CD4-positive, CD25-positive, alpha-beta regulatory T cell (primary cell): ENCODE measurements around the gene DET1. TPM values are rescaled to one million over a fixed set of nuclear protein-coding genes. Genes with fewer than 3 reads are reported as not detected.
"Not testable (repeated sequence)": the region's sequence is repeated elsewhere in the genome, so short reads cannot be mapped to it uniquely, and the experiment has no call there.

Experiments used
- ATAC-seq, 2 donors: fragments of 150-1000 bp; cut with Tn5 transposase; one replicate each; pipeline ENCODE4 v1.10.0; 2021; ENCODE audit warnings: low read depth in 2 of 2, moderate number of reproducible peaks in 2 of 2, moderate library complexity in 1 of 2
- DNase-seq, 3 donors: peaks; one replicate each; pipeline versions ENCODE4 v3.0.0 to v3.0.0-alpha.2; 2012 to 2022; ENCODE audit warnings: mixed read lengths in 1 of 3
- H3K27ac ChIP-seq: one replicate; pipeline ENCODE4 v1.7.0; 2013; ENCODE audit warnings: mild to moderate bottlenecking, low read length; ENCODE audit not compliant: insufficient read depth, poor library complexity, severe bottlenecking
- H3K27me3 ChIP-seq: one replicate; pipeline ENCODE4 v1.7.0; 2013; ENCODE audit warnings: low read length; ENCODE audit not compliant: control insufficient read depth, insufficient read depth
- H3K36me3 ChIP-seq: one replicate; pipeline ENCODE4 v1.7.0; 2013; ENCODE audit warnings: mild to moderate bottlenecking, low read length, moderate library complexity; ENCODE audit not compliant: control insufficient read depth, insufficient read depth
- H3K4me1 ChIP-seq: 2 replicates; pipeline ENCODE4 v1.7.0; 2013; ENCODE audit warnings: mild to moderate bottlenecking, low read length; ENCODE audit not compliant: insufficient read depth, control insufficient read depth, poor library complexity, severe bottlenecking
- H3K4me3 ChIP-seq: one replicate; pipeline ENCODE4 v1.7.0; 2013; ENCODE audit warnings: low read depth, mild to moderate bottlenecking, low read length, moderate library complexity
- H3K9me3 ChIP-seq, 2 experiments: 1 replicate in 1 of 2; 2 replicates in 1 of 2; pipeline ENCODE4 v1.7.0; 2013; ENCODE audit warnings: low read length in 2 of 2, mild to moderate bottlenecking in 1 of 2, moderate library complexity in 1 of 2; ENCODE audit not compliant: control insufficient read depth in 2 of 2
- H3K27ac Mint-ChIP-seq, 3 donors: one replicate each; pipeline ENCODE4 v1.8.0; 2020 to 2022; ENCODE audit warnings: mild to moderate bottlenecking in 3 of 3, mixed read lengths in 3 of 3, moderate library complexity in 2 of 3
- H3K27me3 Mint-ChIP-seq: one replicate; pipeline ENCODE4 v1.8.0; 2022; ENCODE audit warnings: mild to moderate bottlenecking, mixed read lengths
- H3K36me3 Mint-ChIP-seq: one replicate; pipeline ENCODE4 v1.8.0; 2020; ENCODE audit warnings: mixed read lengths
- H3K4me1 Mint-ChIP-seq, 4 donors: one replicate each; pipeline ENCODE4 v1.8.0; 2020 to 2022; ENCODE audit warnings: mixed read lengths in 4 of 4, mild to moderate bottlenecking in 1 of 4
- H3K4me3 Mint-ChIP-seq, 4 donors: one replicate each; pipeline ENCODE4 v1.8.0; 2020 to 2022; ENCODE audit warnings: mild to moderate bottlenecking in 4 of 4, mixed read lengths in 4 of 4, moderate library complexity in 3 of 4
- H3K9me3 Mint-ChIP-seq, 7 donors: one replicate each; pipeline ENCODE4 v1.8.0; 2020 to 2022; ENCODE audit warnings: mixed read lengths in 7 of 7, mild to moderate bottlenecking in 3 of 7, moderate library complexity in 2 of 7
- polyA plus RNA-seq, 4 donors: library from polyadenylated mRNA; unstranded; fragments of 300-500 nt; fragmentation: Illumina TruSeq; gene quantifications; one replicate each; pipeline ENCODE4 v1.2.3, GENCODE V29; 2021
- total RNA-seq: library from RNA; stranded (reverse); gene quantifications from one replicate; pipeline ENCODE4 v1.2.3, GENCODE V29; 2022

DET1 gene
- total and polyA plus RNA-seq, 5 donors from 2014 or later, result 1.0 to 4.6 (median 2.0) TPM

GRCh38 chr15:88548009-88548408, 1.5 kb upstream of the DET1 start:
- H3K27ac ChIP-seq, H3K4me1 ChIP-seq, DNase-seq, H3K36me3 ChIP-seq, H3K9me3 Mint-ChIP-seq, H3K9me3 ChIP-seq, H3K27ac Mint-ChIP-seq, H3K36me3 Mint-ChIP-seq, H3K27me3 ChIP-seq, H3K4me3 ChIP-seq, ATAC-seq, H3K27me3 Mint-ChIP-seq, H3K4me3 Mint-ChIP-seq: not testable (repeated sequence)
- peaks cover 0 to 24% (median 10%) of the 10 kb centered on the region in 4 donors for H3K4me1 Mint-ChIP-seq

- Mint-ChIP-seq H3K4me1 (peaks cover 2 to 26% (median 10%) of the 10 kb centered on the region in 4 donors), H3K4me3 (peak overlapping the region in 3 of 4 donors; percentile 93 to 97 (median 94)), H3K27ac (peak overlapping the region; percentile 89 to 93 (median 91))
- not testable (repeated sequence) for ATAC-seq, H3K9me3 Mint-ChIP-seq, H3K36me3 Mint-ChIP-seq, H3K36me3 ChIP-seq, H3K9me3 ChIP-seq, H3K27me3 Mint-ChIP-seq, H3K4me1 ChIP-seq, DNase-seq, H3K27me3 ChIP-seq
- Histone ChIP-seq H3K4me3 (peak overlapping the region; percentile 93), H3K27ac (peak overlapping the region; percentile 82)
Measured at GRCh38 chr15:88545578-88546247, 768 bp downstream of the DET1 start.

- H3K4me3 Mint-ChIP-seq, result peak overlapping the region in 1 of 4 donors; percentile 47
- H3K27ac Mint-ChIP-seq, result no peak overlapping the region
- H3K4me3 ChIP-seq, result no peak overlapping the region
- peaks cover 0 to 1% (median 0%) of the 10 kb centered on the region in 7 donors for H3K9me3 Mint-ChIP-seq
- no peak overlapping the region for H3K27ac ChIP-seq
- H3K36me3 ChIP-seq, result no peaks in the 10 kb centered on the region
- DNase-seq (no peak), ATAC-seq (no peak)
- H3K27me3 Mint-ChIP-seq, result no peaks in the 10 kb centered on the region
- peaks cover 9% of the 10 kb centered on the region for H3K36me3 Mint-ChIP-seq
- H3K4me1 Mint-ChIP-seq, result peaks cover 2 to 28% (median 13%) of the 10 kb centered on the region in 4 donors
- H3K4me1 ChIP-seq, result no peaks in the 10 kb centered on the region
- H3K9me3 ChIP-seq, result no peaks in the 10 kb centered on the region
- no peaks in the 10 kb centered on the region for H3K27me3 ChIP-seq
Measured at GRCh38 chr15:88543065-88543776, 3.3 kb downstream of the DET1 start.

- no peaks in the 10 kb centered on the region for H3K27me3 ChIP-seq
- no peaks in the 10 kb centered on the region for H3K36me3 ChIP-seq
- Mint-ChIP-seq H3K27ac (no peak overlapping the region), H3K9me3 (peaks cover 0 to 4% (median 0%) of the 10 kb centered on the region in 7 donors), H3K27me3 (no peaks in the 10 kb centered on the region), H3K4me1 (peaks cover 2 to 29% (median 13%) of the 10 kb centered on the region in 4 donors), H3K36me3 (peaks cover 9% of the 10 kb centered on the region), H3K4me3 (no peak overlapping the region)
- H3K27ac ChIP-seq, result no peak overlapping the region
- H3K4me1 ChIP-seq, result no peaks in the 10 kb centered on the region
- no peak overlapping the region for H3K4me3 ChIP-seq
- H3K9me3 ChIP-seq, result no peaks in the 10 kb centered on the region
- no peak for ATAC-seq
- DNase-seq, result no peak
Measured at GRCh38 chr15:88542342-88542733, 4.1 kb downstream of the DET1 start.

- no peaks in the 10 kb centered on the region for H3K9me3 ChIP-seq
- no peak for DNase-seq
- no peak overlapping the region for H3K27ac Mint-ChIP-seq
- no peaks in the 10 kb centered on the region for H3K27me3 Mint-ChIP-seq
- no peaks in the 10 kb centered on the region for H3K36me3 ChIP-seq
- no peak overlapping the region for H3K27ac ChIP-seq
- ATAC-seq, result no peak
- H3K4me1 Mint-ChIP-seq, result peaks cover 2 to 25% (median 12%) of the 10 kb centered on the region in 4 donors
- no peaks in the 10 kb centered on the region for H3K4me1 ChIP-seq
- no peaks in the 10 kb centered on the region for H3K27me3 ChIP-seq
- H3K4me3 Mint-ChIP-seq, result no peak overlapping the region
- H3K36me3 Mint-ChIP-seq, result peaks cover 9% of the 10 kb centered on the region
- H3K9me3 Mint-ChIP-seq, result peaks cover 0 to 4% (median 0%) of the 10 kb centered on the region in 7 donors
- no peak overlapping the region for H3K4me3 ChIP-seq
Measured at GRCh38 chr15:88541709-88542341, 4.7 kb downstream of the DET1 start.

GRCh38 chr15:88541111-88541510, 5.4 kb downstream of the DET1 start:
- not testable (repeated sequence) for H3K9me3 ChIP-seq, H3K27ac Mint-ChIP-seq, H3K27me3 Mint-ChIP-seq, H3K27ac ChIP-seq, ATAC-seq, DNase-seq, H3K4me3 ChIP-seq, H3K4me1 ChIP-seq, H3K36me3 ChIP-seq, H3K9me3 Mint-ChIP-seq, H3K27me3 ChIP-seq, H3K4me3 Mint-ChIP-seq
- Mint-ChIP-seq H3K4me1 (peaks cover 2 to 20% (median 7%) of the 10 kb centered on the region in 4 donors), H3K36me3 (peaks cover 10% of the 10 kb centered on the region)

GRCh38 chr15:88540350-88540749, 6.1 kb downstream of the DET1 start:
- ATAC-seq, H3K4me3 ChIP-seq, H3K27ac ChIP-seq, H3K4me1 ChIP-seq, H3K27me3 ChIP-seq, DNase-seq, H3K27me3 Mint-ChIP-seq, H3K9me3 Mint-ChIP-seq, H3K36me3 ChIP-seq, H3K9me3 ChIP-seq, H3K4me3 Mint-ChIP-seq: not testable (repeated sequence)
- H3K27ac Mint-ChIP-seq, result peak overlapping the region in 1 of 3 donors; percentile 67
- peaks cover 17% of the 10 kb centered on the region for H3K36me3 Mint-ChIP-seq
- peaks cover 2 to 15% (median 3%) of the 10 kb centered on the region in 4 donors for H3K4me1 Mint-ChIP-seq
